Activated naive CD8-positive, alpha-beta T cell (primary cell): ENCODE measurements around the gene MLX.

Experiments
- H3K27ac Mint-ChIP-seq: one replicate; pipeline ENCODE4 v1.8.0; 2021; ENCODE audit warnings: mixed read lengths
- H3K27me3 Mint-ChIP-seq: one replicate; pipeline ENCODE4 v1.8.0; 2021; ENCODE audit warnings: mixed read lengths
- H3K36me3 Mint-ChIP-seq: one replicate; pipeline ENCODE4 v1.8.0; 2021; ENCODE audit warnings: mixed read lengths
- H3K4me1 Mint-ChIP-seq: one replicate; pipeline ENCODE4 v1.8.0; 2021; ENCODE audit warnings: low read depth, mixed read lengths
- H3K4me3 Mint-ChIP-seq: one replicate; pipeline ENCODE4 v1.8.0; 2021; ENCODE audit warnings: mild to moderate bottlenecking, mixed read lengths
- H3K9me3 Mint-ChIP-seq: one replicate; pipeline ENCODE4 v1.8.0; 2021; ENCODE audit warnings: low read depth, mixed read lengths

MLX gene

GRCh38 chr17:42561897-42562387 lies 5.0 kb upstream of the MLX start, which contains the start of gene COASY:
Gene COASY, plus strand, starts transcription at chr17:42562148. Its CDS starts 475 bp downstream, at chr17:42562623.
- Mint-ChIP-seq H3K4me3 (peak within 1 kb of the TSS; percentile 93), H3K4me1 (peaks cover 27% of the 10 kb centered on the region), H3K9me3 (no peaks in the 10 kb centered on the region), H3K36me3 (peaks cover 4% of the 10 kb centered on the region), H3K27ac (peak within 1 kb of the TSS; percentile 95), H3K27me3 (no peaks in the 10 kb centered on the region)

DNA sequence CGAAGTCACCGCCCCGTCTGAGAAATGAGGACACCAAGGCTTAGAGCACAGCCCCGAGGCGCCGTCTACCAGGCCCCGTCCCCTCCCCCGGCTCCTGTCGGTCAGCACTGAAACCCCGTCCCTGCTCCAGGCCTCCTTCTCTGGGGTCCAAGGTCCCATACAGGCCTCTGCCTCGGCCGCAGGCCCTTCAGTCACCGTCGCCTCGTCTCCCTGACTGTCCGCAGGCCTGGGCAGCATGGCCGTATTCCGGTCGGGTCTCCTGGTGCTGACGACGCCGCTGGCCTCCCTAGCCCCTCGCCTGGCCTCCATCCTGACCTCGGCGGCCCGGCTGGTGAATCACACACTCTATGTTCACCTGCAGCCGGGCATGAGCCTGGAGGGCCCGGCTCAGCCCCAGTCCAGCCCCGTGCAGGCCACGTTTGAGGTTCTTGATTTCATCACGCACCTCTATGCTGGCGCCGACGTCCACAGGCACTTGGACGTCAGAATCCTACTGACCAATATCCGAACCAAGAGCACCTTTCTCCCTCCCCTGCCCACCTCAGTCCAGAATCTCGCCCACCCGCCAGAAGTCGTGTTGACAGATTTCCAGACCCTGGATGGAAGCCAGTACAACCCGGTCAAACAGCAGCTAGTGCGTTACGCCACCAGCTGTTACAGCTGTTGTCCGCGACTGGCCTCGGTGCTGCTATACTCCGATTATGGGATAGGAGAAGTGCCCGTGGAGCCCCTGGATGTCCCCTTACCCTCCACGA lies 4.3 kb upstream of the MLX start:
- Mint-ChIP-seq H3K4me1 (peaks cover 28% of the 10 kb centered on the region), H3K4me3 (peak overlapping the region; percentile 93), H3K36me3 (peaks cover 5% of the 10 kb centered on the region), H3K9me3 (no peaks in the 10 kb centered on the region), H3K27ac (peak overlapping the region; percentile 95), H3K27me3 (no peaks in the 10 kb centered on the region)

DNA sequence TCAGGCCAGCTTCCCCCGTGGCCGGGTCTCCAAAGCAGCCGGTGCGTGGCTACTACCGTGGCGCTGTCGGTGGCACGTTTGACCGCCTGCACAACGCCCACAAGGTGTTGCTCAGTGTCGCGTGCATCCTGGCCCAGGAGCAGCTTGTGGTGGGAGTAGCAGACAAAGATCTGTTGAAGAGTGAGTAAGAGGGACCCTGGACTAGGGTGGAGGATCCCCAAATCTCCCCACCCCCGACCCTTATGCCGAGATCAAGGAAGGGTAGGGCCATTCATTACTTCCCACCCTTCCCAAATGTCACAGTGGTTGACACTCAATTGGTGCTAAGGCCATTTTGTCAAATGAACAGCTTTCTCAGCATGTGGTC lies 3.8 kb upstream of the MLX start:
- H3K4me3 Mint-ChIP-seq = peak overlapping the region; percentile 93
- peaks cover 7% of the 10 kb centered on the region for H3K36me3 Mint-ChIP-seq
- H3K27ac Mint-ChIP-seq = peak overlapping the region; percentile 50
- H3K9me3 Mint-ChIP-seq = no peaks in the 10 kb centered on the region
- H3K4me1 Mint-ChIP-seq = peaks cover 32% of the 10 kb centered on the region
- no peaks in the 10 kb centered on the region for H3K27me3 Mint-ChIP-seq

GRCh38 chr17:42563543-42563942 lies 3.4 kb upstream of the MLX start:
- Mint-ChIP-seq H3K4me1 (peaks cover 35% of the 10 kb centered on the region), H3K4me3 (peak overlapping the region; percentile 93), H3K27ac (peak overlapping the region; percentile 81), H3K9me3 (no peaks in the 10 kb centered on the region), H3K36me3 (peaks cover 7% of the 10 kb centered on the region), H3K27me3 (no peaks in the 10 kb centered on the region)

- H3K4me1 Mint-ChIP-seq = peaks cover 38% of the 10 kb centered on the region
- H3K9me3 Mint-ChIP-seq = no peaks in the 10 kb centered on the region
- peak overlapping the region; percentile 93 for H3K4me3 Mint-ChIP-seq
- H3K27me3 Mint-ChIP-seq = no peaks in the 10 kb centered on the region
- H3K36me3 Mint-ChIP-seq = peaks cover 7% of the 10 kb centered on the region
- peak overlapping the region; percentile 81 for H3K27ac Mint-ChIP-seq
Measured at GRCh38 chr17:42563950-42564349, 3.0 kb upstream of the MLX start.

- Mint-ChIP-seq H3K9me3 (no peaks in the 10 kb centered on the region), H3K4me1 (peaks cover 44% of the 10 kb centered on the region), H3K27ac (peak overlapping the region; percentile 41), H3K36me3 (peaks cover 7% of the 10 kb centered on the region), H3K4me3 (peak overlapping the region; percentile 59), H3K27me3 (no peaks in the 10 kb centered on the region)
Measured at GRCh38 chr17:42564815-42565522, 1.9 kb upstream of the MLX start.

- Mint-ChIP-seq H3K27me3 (no peaks in the 10 kb centered on the region), H3K27ac (peak overlapping the region; percentile 94), H3K4me1 (peaks cover 46% of the 10 kb centered on the region), H3K36me3 (peaks cover 7% of the 10 kb centered on the region), H3K9me3 (no peaks in the 10 kb centered on the region), H3K4me3 (peak overlapping the region; percentile 97)
Measured at GRCh38 chr17:42565523-42566214, 1.2 kb upstream of the MLX start.

DNA sequence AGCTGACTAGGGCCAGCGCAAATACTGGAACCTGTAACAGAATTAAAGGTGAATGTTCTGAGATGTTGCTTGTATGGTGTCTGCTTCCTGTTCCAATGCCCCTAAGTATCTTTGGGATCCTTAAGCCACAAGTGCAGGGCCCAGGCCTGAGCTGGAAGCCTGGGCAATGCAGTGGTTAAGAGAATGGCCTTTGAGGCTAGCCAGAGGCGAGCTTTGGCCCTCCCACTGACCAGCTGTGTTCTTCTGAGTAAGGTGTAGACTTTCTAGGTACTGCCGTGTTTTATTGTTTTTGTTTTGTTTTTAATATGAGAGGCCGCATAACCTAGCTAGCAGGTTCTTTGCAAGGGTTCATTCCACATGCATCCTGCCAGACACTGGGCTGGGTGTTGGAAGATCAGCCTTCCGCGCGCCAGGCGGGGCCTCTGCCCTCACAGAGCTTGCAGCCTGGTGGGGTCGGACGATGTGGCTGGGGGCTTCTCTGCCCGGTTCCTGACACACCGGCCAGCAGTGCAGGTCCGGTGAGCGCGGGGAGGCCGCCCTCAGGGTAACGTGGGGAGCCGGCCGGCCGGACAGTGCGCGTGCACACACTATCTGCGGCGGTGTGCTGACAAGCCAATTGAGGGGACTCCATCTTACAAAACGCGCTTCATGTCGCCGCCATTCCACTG lies 551 bp upstream of the MLX start:
- Mint-ChIP-seq H3K36me3 (peaks cover 7% of the 10 kb centered on the region), H3K27ac (peak overlapping the region; percentile 94), H3K9me3 (no peaks in the 10 kb centered on the region), H3K4me1 (peaks cover 44% of the 10 kb centered on the region), H3K4me3 (peak overlapping the region; percentile 97), H3K27me3 (no peaks in the 10 kb centered on the region)

DNA sequence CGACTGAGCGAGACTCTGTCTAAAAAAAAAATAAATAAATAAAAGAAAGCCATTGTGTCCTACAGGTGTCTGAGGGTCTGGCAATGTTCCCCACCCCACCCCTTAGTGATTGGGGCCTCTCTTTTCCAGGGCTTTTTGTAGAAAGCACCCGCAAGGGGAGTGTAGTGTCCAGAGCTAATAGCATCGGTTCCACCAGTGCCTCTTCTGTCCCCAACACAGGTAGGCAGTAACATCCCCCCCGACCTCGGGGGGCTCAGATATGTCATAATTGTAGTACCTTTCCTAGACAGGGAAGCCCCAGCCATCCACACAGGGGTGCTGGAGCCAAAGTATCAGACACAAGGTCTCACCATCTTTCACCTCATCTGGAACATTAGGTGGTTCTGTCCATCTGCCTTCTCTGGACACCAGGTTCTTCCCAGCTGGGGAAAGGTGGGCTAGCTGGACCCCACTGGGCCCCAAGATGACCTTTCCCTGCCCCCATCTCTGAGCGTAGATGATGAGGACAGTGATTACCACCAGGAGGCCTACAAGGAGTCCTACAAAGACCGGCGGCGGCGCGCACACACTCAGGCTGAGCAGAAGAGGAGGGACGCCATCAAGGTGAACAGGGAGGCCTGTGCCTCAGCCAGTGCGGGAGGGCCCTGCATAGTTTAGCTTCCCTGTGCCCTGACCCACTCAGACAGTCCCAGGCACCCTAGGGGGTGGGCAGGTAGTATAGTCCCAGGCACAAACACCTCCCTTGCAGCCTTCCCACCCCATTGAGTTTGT lies 1.6 kb downstream of the MLX start:
- H3K27me3 Mint-ChIP-seq = no peaks in the 10 kb centered on the region
- H3K4me3 Mint-ChIP-seq = peak overlapping the region; percentile 97
- no peaks in the 10 kb centered on the region for H3K9me3 Mint-ChIP-seq
- H3K36me3 Mint-ChIP-seq = peaks cover 11% of the 10 kb centered on the region
- H3K27ac Mint-ChIP-seq = peak overlapping the region; percentile 95
- H3K4me1 Mint-ChIP-seq = peaks cover 32% of the 10 kb centered on the region

DNA sequence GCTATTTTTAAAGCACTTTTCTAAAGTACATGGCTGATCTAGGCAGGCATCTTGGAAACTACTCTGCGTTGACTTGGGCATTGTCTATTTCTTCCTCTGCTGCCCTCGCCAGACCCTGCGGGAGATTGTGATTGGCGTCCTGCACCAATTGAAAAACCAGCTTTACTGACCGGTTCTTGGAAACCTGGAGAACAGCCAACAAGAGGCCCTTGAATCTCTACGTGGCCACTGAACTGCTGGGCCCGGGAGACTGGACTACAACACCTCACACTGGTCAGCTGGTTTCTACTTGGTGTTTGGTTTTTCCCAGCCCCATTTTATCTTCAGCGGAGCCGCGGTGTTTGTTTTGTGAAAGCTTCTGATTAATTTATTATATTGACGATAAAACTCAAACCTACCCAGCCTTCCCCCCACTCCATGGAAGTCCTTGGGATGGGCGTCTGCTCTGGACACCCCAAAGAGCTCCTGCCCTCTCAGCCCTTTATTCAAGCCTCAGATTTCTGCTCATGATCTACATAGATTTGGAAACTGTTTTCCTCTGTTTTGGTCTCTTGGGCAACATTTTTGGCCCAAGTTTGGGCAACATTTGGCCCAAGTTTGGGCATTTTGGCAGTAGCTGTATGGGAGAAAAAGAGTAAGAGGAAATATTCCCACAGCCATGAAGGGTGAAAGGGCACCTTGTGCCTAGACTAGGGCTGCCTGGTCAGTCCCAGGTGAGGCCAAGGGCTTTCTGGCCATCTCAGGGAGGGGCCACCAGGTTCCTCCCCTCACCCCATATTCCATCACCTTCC lies 4.7 kb downstream of the MLX start:
- H3K36me3 Mint-ChIP-seq = peaks cover 7% of the 10 kb centered on the region
- peak overlapping the region; percentile 28 for H3K27ac Mint-ChIP-seq
- no peak overlapping the region for H3K4me3 Mint-ChIP-seq
- no peaks in the 10 kb centered on the region for H3K9me3 Mint-ChIP-seq
- H3K4me1 Mint-ChIP-seq = peaks cover 33% of the 10 kb centered on the region
- no peaks in the 10 kb centered on the region for H3K27me3 Mint-ChIP-seq

GRCh38 chr17:42573095-42573494 lies 6.2 kb downstream of the MLX start:
- Mint-ChIP-seq H3K36me3 (peaks cover 3% of the 10 kb centered on the region), H3K27ac (peak overlapping the region; percentile 54), H3K9me3 (no peaks in the 10 kb centered on the region), H3K4me3 (no peak overlapping the region), H3K27me3 (no peaks in the 10 kb centered on the region), H3K4me1 (peaks cover 33% of the 10 kb centered on the region)

- H3K27ac Mint-ChIP-seq = no peak overlapping the region
- H3K9me3 Mint-ChIP-seq = no peaks in the 10 kb centered on the region
- H3K4me1 Mint-ChIP-seq = peaks cover 33% of the 10 kb centered on the region
- no peak overlapping the region for H3K4me3 Mint-ChIP-seq
- H3K27me3 Mint-ChIP-seq = no peaks in the 10 kb centered on the region
- peaks cover 3% of the 10 kb centered on the region for H3K36me3 Mint-ChIP-seq
Measured at GRCh38 chr17:42574463-42574862, 7.6 kb downstream of the MLX start.

DNA sequence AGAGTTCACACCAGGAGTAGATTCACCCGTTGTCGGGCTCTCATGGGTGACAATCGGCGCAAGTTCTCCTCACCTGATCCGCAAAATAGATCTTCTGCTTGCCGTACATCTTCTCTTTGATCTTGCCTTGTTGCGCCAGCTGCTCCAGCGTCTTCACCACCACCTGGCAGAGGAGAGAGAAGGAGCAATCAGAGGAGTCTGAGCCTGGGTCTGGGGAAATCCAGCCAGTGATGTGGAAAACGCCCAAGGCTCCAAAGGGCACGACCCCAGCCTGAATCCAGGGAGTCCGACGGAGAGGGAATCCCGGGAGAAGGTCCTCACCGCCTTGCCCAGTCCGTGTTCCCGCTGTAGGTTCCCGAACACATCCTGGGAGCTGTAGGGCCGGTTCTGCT lies 10.2 kb downstream of the MLX start:
- Mint-ChIP-seq H3K4me1 (peaks cover 29% of the 10 kb centered on the region), H3K27me3 (no peaks in the 10 kb centered on the region), H3K9me3 (no peaks in the 10 kb centered on the region), H3K36me3 (peaks cover 3% of the 10 kb centered on the region), H3K27ac (peak overlapping the region; percentile 99), H3K4me3 (peak overlapping the region; percentile 100)
